Tibial artery (tissue), 4 donors: ENCODE results near the gene PDGFD.

ENCODE experiments used
- DNase-seq, 2 donors: peaks; one replicate each; pipeline ENCODE4 v3.0.0-alpha.2; 2019
- H3K27ac ChIP-seq, 2 donors: fragments of 200-600 bp; sonication (generic) in 1 of 2; 1 replicate in 1 of 2; 2 replicates in 1 of 2; pipeline ENCODE4 v1.5.1; 2018 to 2019; ENCODE audit warnings: mild to moderate bottlenecking in 1 of 2
- H3K27me3 ChIP-seq, 2 donors: fragments of 200-600 bp; sonication (generic) in 1 of 2; one replicate each; pipeline versions ENCODE4 v1.5.1 to v1.6.0; 2016 to 2019
- H3K36me3 ChIP-seq, 3 donors: fragments of 200-600 bp; sonication (generic) in 2 of 3; one replicate each; pipeline ENCODE4 v1.5.1; 2016 to 2019; ENCODE audit warnings: mild to moderate bottlenecking in 2 of 3
- H3K4me1 ChIP-seq, 4 donors: fragments of 200-600 bp; sonication (generic) in 2 of 4; 1 replicate in 3 of 4; 2 replicates in 1 of 4; pipeline ENCODE4 v1.5.1; 2016 to 2019
- H3K4me3 ChIP-seq, 2 donors: fragments of 200-600 bp; sonication (generic) in 1 of 2; 1 replicate in 1 of 2; 2 replicates in 1 of 2; pipeline ENCODE4 v1.5.1; 2018 to 2019; ENCODE audit warnings: mild to moderate bottlenecking in 2 of 2
- H3K9me3 ChIP-seq, 3 donors: fragments of 200-600 bp; sonication (generic) in 1 of 3; one replicate each; pipeline ENCODE4 v1.5.1; 2016 to 2019
- intact Hi-C: fragments of 100-400 bp; cut with DNase I; formaldehyde crosslinking; loops from one replicate; pipeline ENCODE4 v1.15.0; 2023; ENCODE audit warnings: low total_unique reads
- TF ChIP-seq, protein P1 (sequence below), 2 experiments: fragments of 200-600 bp in 1 of 2; fragments of 450-650 bp in 1 of 2; IDR thresholded peaks; one replicate each; pipeline ENCODE4 v1.5.1; 2017 to 2019; ENCODE audit warnings: antibody characterized with exemption in 2 of 2, mild to moderate bottlenecking in 1 of 2, moderate library complexity in 1 of 2

PDGFD gene

DNA sequence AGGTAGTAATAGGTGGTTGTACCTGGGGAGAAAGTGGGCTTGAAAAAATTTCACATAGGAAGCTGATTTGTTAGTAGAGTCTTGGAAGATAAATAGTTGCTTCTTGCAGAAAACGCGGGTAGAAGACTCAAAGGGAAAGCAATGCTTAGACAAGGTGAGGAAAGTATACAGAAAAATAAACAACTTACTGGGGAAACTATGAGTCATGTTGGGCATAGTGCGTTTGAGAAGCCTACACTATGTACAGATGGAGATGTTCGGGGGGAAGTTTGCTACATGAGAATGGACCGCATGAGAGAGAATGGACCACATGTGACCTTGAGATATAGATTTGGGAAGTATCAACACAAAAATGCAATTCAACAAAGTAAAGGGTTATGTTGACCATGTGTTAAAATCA, 214.2 kb downstream of the PDGFD start:
- H3K9me3 ChIP-seq = no peaks in the 10 kb centered on the region
- TF ChIP-seq, protein P1, sequence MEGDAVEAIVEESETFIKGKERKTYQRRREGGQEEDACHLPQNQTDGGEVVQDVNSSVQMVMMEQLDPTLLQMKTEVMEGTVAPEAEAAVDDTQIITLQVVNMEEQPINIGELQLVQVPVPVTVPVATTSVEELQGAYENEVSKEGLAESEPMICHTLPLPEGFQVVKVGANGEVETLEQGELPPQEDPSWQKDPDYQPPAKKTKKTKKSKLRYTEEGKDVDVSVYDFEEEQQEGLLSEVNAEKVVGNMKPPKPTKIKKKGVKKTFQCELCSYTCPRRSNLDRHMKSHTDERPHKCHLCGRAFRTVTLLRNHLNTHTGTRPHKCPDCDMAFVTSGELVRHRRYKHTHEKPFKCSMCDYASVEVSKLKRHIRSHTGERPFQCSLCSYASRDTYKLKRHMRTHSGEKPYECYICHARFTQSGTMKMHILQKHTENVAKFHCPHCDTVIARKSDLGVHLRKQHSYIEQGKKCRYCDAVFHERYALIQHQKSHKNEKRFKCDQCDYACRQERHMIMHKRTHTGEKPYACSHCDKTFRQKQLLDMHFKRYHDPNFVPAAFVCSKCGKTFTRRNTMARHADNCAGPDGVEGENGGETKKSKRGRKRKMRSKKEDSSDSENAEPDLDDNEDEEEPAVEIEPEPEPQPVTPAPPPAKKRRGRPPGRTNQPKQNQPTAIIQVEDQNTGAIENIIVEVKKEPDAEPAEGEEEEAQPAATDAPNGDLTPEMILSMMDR (IDR thresholded peaks at IDR 0.05) = no peak
- intact Hi-C loops = no loop called here
- H3K36me3 ChIP-seq = no peaks in the 10 kb centered on the region
- H3K27me3 ChIP-seq = no peaks in the 10 kb centered on the region
- H3K4me3 ChIP-seq = no peak overlapping the region
- no peak overlapping the region for H3K27ac ChIP-seq
- DNase-seq = no peak
- H3K4me1 ChIP-seq = peaks cover 0 to 23% (median 3%) of the 10 kb centered on the region in 4 donors

DNA sequence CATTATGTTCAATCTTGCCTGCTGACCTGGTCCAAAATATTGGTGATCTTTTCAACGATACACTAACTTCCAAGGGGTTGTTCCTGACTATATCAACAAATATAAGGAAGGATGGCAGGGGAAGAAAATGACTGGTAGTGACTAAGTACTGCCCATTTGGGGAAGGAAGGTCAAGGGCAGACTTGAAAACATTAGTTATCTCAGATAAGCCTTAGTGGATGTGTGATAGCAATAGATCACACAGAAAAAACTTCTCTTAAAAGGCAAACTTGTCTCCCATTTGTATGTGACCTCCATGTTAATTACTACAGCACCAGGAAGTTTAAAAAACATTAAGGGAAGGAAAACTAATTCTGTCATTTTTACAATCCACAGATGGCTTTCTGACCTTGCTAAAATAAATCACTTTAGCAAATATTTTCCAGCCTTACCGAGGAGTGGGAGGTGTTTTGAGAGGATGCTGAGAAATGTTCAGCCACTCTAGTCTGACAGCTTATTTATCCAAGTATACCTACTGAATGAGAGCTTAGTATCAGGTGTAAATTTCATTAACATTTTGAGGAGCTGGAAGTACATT, 215.7 kb downstream of the PDGFD start:
- no peak for DNase-seq
- intact Hi-C loops = no loop called here
- TF ChIP-seq, protein P1 (IDR thresholded peaks at IDR 0.05) = no peak
- Histone ChIP-seq H3K36me3 (no peaks in the 10 kb centered on the region), H3K9me3 (no peaks in the 10 kb centered on the region), H3K4me1 (peaks cover 0 to 23% (median 3%) of the 10 kb centered on the region in 4 donors), H3K27me3 (no peaks in the 10 kb centered on the region), H3K4me3 (no peak overlapping the region), H3K27ac (no peak overlapping the region)

DNA sequence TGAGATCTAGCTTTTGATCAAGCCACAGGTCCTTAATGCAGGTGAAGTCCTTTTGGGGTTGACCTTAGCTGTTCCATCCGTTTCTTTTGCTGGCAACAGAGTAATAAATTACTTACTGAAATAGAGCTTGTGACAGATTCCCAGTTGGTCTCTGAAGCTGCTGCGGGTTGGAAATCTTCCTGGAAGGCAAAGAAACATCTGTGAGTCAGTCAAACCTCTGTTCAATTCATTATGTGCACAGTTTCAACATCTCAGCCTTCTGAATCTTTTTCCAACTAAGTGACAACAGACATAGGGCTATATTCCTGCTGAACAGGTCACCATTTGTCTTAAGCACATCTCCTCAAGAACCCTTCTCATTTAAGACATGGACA, 216.4 kb downstream of the PDGFD start:
- TF ChIP-seq, protein P1 (IDR thresholded peaks at IDR 0.05) = no peak
- Histone ChIP-seq H3K9me3 (no peaks in the 10 kb centered on the region), H3K4me1 (peaks cover 0 to 23% (median 3%) of the 10 kb centered on the region in 4 donors), H3K27ac (peak overlapping the region in 1 of 2 donors; percentile 17), H3K27me3 (no peaks in the 10 kb centered on the region), H3K36me3 (no peaks in the 10 kb centered on the region), H3K4me3 (no peak overlapping the region)
- intact Hi-C loops = no loop called here
- peak in 1 of 2 donors; percentile 42 for DNase-seq

DNA sequence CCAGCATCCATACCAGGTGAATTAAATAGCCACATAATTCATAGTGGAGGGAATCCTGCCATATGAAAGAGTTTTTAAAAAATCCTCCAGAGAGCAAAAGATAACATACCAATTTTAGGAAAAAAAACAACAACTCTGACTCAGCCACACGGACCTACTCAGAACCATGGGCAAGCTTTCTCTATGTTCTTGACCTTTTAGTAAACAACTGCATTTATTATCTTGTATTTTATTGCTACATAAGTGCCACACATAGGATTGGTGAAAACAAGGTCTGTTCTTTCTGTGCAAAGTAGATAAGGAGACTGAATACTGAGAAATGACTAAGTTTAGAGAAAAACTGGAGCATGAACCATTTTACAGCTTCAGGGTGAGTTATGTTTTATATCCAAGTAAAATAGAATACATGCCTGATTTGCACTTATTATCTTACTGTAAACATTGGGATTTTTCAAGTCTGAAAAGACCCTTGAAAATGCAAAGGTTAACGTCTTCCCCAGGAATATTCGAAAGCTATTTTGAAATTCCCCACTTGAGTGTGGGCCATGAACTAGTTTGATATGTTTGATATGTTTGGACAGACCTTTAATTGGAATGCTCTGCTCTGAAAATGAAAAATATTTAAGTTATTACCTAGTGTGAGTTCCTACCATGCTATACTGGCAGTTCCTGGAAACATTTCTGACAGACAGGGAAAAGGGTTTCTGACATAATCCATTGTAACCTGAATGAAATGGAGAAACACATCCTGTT, 217.0 kb downstream of the PDGFD start:
- Histone ChIP-seq H3K36me3 (no peaks in the 10 kb centered on the region), H3K4me3 (no peak overlapping the region), H3K27me3 (no peaks in the 10 kb centered on the region), H3K27ac (peak overlapping the region in 1 of 2 donors; percentile 17), H3K4me1 (peaks cover 0 to 23% (median 3%) of the 10 kb centered on the region in 4 donors), H3K9me3 (no peaks in the 10 kb centered on the region)
- intact Hi-C loops = no loop called here
- TF ChIP-seq, protein P1 (IDR thresholded peaks at IDR 0.05) = no peak
- no peak for DNase-seq

DNA sequence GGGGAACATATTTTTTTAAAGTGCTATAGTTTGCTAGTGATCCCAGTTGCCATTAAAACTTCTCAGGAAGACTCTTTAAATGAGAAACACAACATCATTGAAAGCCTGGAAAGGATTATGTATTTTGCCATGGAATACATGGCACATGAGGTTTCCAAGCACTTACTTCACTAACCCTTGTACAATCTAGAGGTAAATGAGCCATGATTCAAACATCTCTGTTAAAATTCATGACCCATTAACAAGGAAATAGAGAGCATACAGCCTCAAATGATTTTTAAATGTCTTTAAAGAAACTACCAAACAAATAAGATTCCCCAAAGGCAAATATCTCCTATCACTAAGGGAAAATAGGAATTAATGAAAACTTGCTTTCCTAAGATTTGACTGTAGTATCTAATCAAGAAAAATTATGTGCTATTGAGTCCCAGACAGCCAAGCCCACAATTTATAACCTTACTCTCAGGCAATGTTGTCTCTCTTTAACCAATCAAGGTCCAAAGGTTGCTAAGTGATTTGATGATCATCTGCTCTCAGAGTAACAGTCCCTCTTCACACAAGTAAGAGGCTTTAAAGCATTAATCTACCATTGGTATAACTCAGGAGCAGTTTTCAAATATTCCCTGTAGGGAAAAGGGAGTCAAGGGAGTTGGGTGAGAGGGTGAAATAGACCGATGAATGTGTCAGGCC, 219.6 kb downstream of the PDGFD start:
- Histone ChIP-seq H3K4me3 (no peak overlapping the region), H3K4me1 (peaks cover 0 to 23% (median 3%) of the 10 kb centered on the region in 4 donors), H3K36me3 (no peaks in the 10 kb centered on the region), H3K27me3 (no peaks in the 10 kb centered on the region), H3K9me3 (no peaks in the 10 kb centered on the region), H3K27ac (no peak overlapping the region)
- TF ChIP-seq, protein P1 (IDR thresholded peaks at IDR 0.05) = no peak
- intact Hi-C loops = no loop called here
- no peak for DNase-seq
